Breast epithelium (tissue), 4 donors: Measurements from ENCODE around the gene ZNF121. TPM values are rescaled to one million over a fixed set of nuclear protein-coding genes. Genes with fewer than 3 reads are reported as not detected.

Experiments used
- DNase-seq, 2 donors: peaks; one replicate each; pipeline ENCODE4 v3.0.0-alpha.2; 2019; ENCODE audit warnings: low spot score in 2 of 2
- H3K27ac ChIP-seq, 2 donors: fragments of 200-600 bp; sonication (generic) in 1 of 2; one replicate each; pipeline ENCODE4 v1.5.1; 2016 to 2019; ENCODE audit warnings: mild to moderate bottlenecking in 1 of 2
- H3K27me3 ChIP-seq, 2 donors: fragments of 200-600 bp; sonication (generic) in 1 of 2; one replicate each; pipeline versions ENCODE4 v1.5.1 to v1.6.0; 2017 to 2019; ENCODE audit warnings: control low read depth in 1 of 2, mild to moderate bottlenecking in 1 of 2
- H3K36me3 ChIP-seq: fragments of 200-600 bp; one replicate; pipeline ENCODE4 v1.5.1; 2019
- H3K4me1 ChIP-seq, 2 donors: fragments of 200-600 bp; sonication (generic); one replicate each; pipeline ENCODE4 v1.5.1; 2016 to 2019; ENCODE audit warnings: control low read depth in 1 of 2
- H3K4me3 ChIP-seq, 3 donors: fragments of 200-600 bp; sonication (generic); 1 replicate in 2 of 3; 2 replicates in 1 of 3; pipeline ENCODE4 v1.5.1; 2016 to 2019; ENCODE audit warnings: mild to moderate bottlenecking in 3 of 3, moderate library complexity in 2 of 3
- H3K9me3 ChIP-seq, 2 donors: fragments of 200-600 bp; sonication (generic) in 1 of 2; one replicate each; pipeline ENCODE4 v1.5.1; 2016 to 2019; ENCODE audit warnings: control low read depth in 1 of 2
- CTCF ChIP-seq, 3 donors: fragments of 450-650 bp; IDR thresholded peaks; one replicate each; pipeline ENCODE4 v1.5.1; 2016 to 2017; ENCODE audit warnings: antibody characterized with exemption in 3 of 3, mild to moderate bottlenecking in 3 of 3, moderate library complexity in 3 of 3
- POLR2A ChIP-seq: fragments of 450-650 bp; IDR thresholded peaks from one replicate; pipeline ENCODE4 v1.6.1; 2016; ENCODE audit warnings: antibody characterized with exemption, mild to moderate bottlenecking, moderate library complexity
- POLR2AphosphoS5 ChIP-seq, 3 donors: sonication (generic); formaldehyde crosslinking; IDR thresholded peaks; one replicate each; pipeline ENCODE4 v1.6.1; 2017; ENCODE audit warnings: antibody characterized with exemption in 3 of 3
- intact Hi-C: fragments of 100-400 bp; cut with DNase I; formaldehyde crosslinking; loops from one replicate; pipeline ENCODE4 v1.15.1; 2023; ENCODE audit warnings: low total_unique reads
- total RNA-seq, 3 donors: library from RNA; depleted of rRNA; stranded (reverse); fragments of >200 nt; gene quantifications; one replicate each; pipeline ENCODE4 v1.1.0, GENCODE V29; 2016

Gene ZNF121
- total RNA-seq, 3 donors from 2014 or later, result 20.8 to 55.9 (median 36.1) TPM

- H3K27ac ChIP-seq, result no peak overlapping the region
- TF ChIP-seq CTCF (IDR thresholded peaks at IDR 0.05) (no peak), POLR2A (no peak), POLR2AphosphoS5 (IDR thresholded peaks at IDR 0.05) (no peak)
- intact Hi-C loops, result no loop called here
- no peaks in the 10 kb centered on the region for H3K36me3 ChIP-seq
- H3K4me3 ChIP-seq, result no peak overlapping the region
- H3K9me3 ChIP-seq, result peaks cover 52% of the 10 kb centered on the region in 2 donors
- DNase-seq, result no peak
- no peaks in the 10 kb centered on the region for H3K27me3 ChIP-seq
- no peaks in the 10 kb centered on the region for H3K4me1 ChIP-seq
Measured at GRCh38 chr19:9580728-9581127, 3.6 kb downstream of the ZNF121 start.

GRCh38 chr19:9570255-9570654 is 14.0 kb downstream of the ZNF121 start:
- DNase-seq, result no peak
- TF ChIP-seq CTCF (IDR thresholded peaks at IDR 0.05), result no peak
- TF ChIP-seq POLR2A, result no peak
- no peak for TF ChIP-seq POLR2AphosphoS5 (IDR thresholded peaks at IDR 0.05)
- H3K36me3 ChIP-seq, result peaks cover 27% of the 10 kb centered on the region
- no peak overlapping the region for H3K27ac ChIP-seq
- intact Hi-C loops, result loop anchor here (5.0 kb wide), 1 partner anchor 168 kb away; no protein-coding TSS in a partner anchor
- H3K4me1 ChIP-seq, result no peaks in the 10 kb centered on the region
- peaks cover 100% of the 10 kb centered on the region in 2 donors for H3K9me3 ChIP-seq
- H3K4me3 ChIP-seq, result no peak overlapping the region
- H3K27me3 ChIP-seq, result no peaks in the 10 kb centered on the region

- Histone ChIP-seq H3K4me1 (no peaks in the 10 kb centered on the region), H3K4me3 (peak overlapping the region in 1 of 3 donors; percentile 21), H3K9me3 (peaks cover 99 to 100% of the 10 kb centered on the region in 2 donors), H3K27me3 (no peaks in the 10 kb centered on the region), H3K27ac (no peak overlapping the region), H3K36me3 (peaks cover 37% of the 10 kb centered on the region)
- TF ChIP-seq CTCF (IDR thresholded peaks at IDR 0.05) (no peak), POLR2A (no peak), POLR2AphosphoS5 (IDR thresholded peaks at IDR 0.05) (no peak)
- DNase-seq, result no peak
- intact Hi-C loops, result no loop called here
Measured at GRCh38 chr19:9566729-9567128, 17.6 kb downstream of the ZNF121 start.

DNA sequence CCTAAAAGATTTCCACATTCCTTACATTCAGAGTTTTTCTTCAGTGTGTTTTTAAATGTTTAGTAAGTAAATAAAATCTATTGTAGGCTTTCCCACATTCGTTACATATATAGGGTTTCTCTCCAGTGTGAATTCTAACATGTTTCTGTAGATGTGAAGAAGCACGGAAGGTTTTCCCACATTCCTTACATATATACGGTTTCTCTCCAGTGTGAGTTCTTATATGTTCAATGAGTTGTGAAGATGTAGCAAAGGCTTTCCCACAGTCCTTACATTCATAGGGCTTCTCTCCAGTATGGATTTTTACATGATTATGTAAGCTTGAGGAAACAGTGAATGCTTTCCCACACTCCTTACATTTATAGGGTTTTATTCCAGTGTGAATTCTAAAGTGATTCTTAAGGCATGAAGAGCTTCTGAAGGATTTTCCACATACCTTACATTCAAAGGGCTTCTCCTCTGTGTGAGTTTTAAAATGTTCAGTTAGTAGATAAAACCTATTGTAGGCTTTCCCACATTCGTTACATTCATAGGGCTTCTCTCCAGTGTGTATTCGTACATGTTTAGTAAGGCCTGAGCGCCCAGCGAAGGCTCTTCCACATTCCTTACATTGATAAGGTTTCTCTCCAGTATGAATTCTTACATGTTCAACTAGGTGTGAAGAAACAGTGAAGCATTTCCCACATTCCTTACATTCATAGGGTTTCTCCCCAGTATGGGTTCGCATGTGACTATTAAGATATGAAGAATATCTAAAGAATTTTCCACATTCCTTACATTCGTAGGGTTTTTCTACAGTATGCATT is 18.2 kb downstream of the ZNF121 start:
- peaks cover 37% of the 10 kb centered on the region for H3K36me3 ChIP-seq
- H3K4me3 ChIP-seq, result peak overlapping the region in 1 of 3 donors; percentile 21
- intact Hi-C loops, result no loop called here

More for the DNA sequence above, 18.2 kb downstream of the ZNF121 start:
- TF ChIP-seq POLR2A (no peak), CTCF (IDR thresholded peaks at IDR 0.05) (no peak), POLR2AphosphoS5 (IDR thresholded peaks at IDR 0.05) (no peak)
- H3K4me1 ChIP-seq, result no peaks in the 10 kb centered on the region
- DNase-seq, result no peak
- H3K27ac ChIP-seq, result no peak overlapping the region
- no peaks in the 10 kb centered on the region for H3K27me3 ChIP-seq
- peaks cover 99 to 100% of the 10 kb centered on the region in 2 donors for H3K9me3 ChIP-seq
